Activated T-helper 1 cell treated with Interleukin-2 at 50 U/mL for 16 hours (primary cell): Measurements from ENCODE around the gene TBC1D9B.

ENCODE experiments used
- DNase-seq: peaks from one replicate; pipeline ENCODE4 v3.0.0-alpha.2; 2020; ENCODE audit warnings: low read depth

Gene TBC1D9B

GRCh38 chr5:179907556-179908324, at the start of gene TBC1D9B:
TBC1D9B (minus strand) TSS chr5:179907897; CDS start chr5:179907821, 76 bp downstream.
- DNase-seq: peak; percentile 64

- DNase-seq: no peak
These were observed 47.9 kb upstream of the TBC1D9B start for GRCh38 chr5:179955630-179956029.

- DNase-seq: no peak
These were observed 47.4 kb upstream of the TBC1D9B start for GRCh38 chr5:179955062-179955461.

DNA sequence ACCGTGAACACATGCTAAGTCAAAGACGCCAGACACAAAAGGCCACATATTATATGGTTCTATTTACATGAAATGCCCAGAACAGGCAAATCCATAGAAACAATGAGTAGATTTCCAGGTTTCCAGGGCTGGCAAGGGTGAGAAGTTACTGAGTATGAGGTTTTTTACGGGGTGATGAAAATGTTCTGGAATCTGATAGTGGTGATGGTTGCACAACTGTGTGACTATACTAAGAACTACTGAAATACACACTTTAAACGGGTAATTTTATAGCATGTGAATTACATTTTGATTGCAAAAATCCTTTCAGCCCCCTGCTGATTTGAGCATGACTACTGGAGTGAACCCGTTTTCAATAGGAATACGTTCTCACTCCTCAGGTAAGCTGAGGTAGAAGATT, 46.7 kb upstream of the TBC1D9B start:
- no peak for DNase-seq

DNA sequence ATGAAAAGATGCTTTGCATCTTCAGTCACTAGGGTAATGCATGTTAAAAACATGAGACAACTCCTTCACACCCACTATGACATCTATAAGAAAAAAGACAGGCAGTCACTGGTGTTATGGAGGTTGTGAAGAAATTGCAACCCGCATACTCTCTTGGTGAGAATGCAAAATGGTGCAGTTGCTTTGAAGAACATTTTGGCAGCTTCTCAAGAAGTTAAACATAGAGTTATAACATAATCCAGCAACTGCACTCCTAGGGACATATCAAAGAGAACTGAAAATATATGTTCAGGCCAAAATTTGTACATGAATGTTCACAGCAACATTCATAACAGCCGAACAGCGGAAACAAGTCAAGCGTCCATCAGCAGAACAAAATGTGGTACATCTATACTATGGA, 46.3 kb upstream of the TBC1D9B start:
- DNase-seq: no peak

GRCh38 chr5:179936976-179937681, 29.4 kb upstream of the TBC1D9B start:
- DNase-seq: no peak

GRCh38 chr5:179930788-179931473, 23.2 kb upstream of the TBC1D9B start:
- DNase-seq: no peak

DNA sequence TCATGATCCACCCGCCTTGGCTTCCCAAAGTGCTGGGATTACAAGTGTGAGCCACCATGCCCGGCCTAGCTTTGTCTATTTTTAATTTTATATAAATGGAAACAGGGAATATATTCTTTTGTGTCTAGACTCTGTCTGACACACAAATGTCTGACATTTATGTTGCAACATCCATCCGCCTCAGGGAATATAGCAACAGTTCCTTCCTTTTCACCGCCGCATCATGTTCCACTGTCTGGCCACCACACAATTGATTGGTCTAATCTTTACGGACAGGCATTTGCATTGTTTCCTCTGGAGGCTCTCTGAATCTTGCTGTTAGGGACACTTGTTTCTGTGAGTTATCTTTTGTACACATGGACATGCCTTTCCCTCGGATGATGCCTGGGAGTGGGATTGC, 20.1 kb upstream of the TBC1D9B start:
- no peak for DNase-seq

DNA sequence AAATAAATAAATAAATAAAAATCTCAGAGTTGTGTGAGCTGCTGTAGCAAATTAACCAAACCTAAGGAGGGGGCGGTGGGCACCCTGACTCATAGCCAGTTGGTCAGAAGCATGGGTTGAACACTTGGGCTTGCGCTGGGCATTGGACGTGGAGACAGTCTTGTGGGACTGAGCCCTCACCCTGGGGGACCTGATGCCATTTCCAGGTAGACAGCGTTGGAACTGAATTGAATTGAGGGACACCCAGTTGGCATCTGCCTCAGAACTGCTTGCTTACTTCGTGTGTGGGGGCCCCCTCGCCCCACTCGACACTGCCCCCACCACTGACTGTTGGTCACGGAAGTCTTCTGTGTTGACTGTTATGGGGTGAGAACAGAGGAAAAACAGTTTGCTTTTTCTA, 19.0 kb upstream of the TBC1D9B start:
- DNase-seq: no peak

- no peak for DNase-seq
These were observed 15.7 kb upstream of the TBC1D9B start for GRCh38 chr5:179923436-179923835.

- DNase-seq: no peak
These were observed 12.5 kb upstream of the TBC1D9B start for GRCh38 chr5:179920175-179920574.

- no peak for DNase-seq
These were observed 11.9 kb upstream of the TBC1D9B start for GRCh38 chr5:179919487-179920060.

GRCh38 chr5:179918742-179919486, 11.2 kb upstream of the TBC1D9B start:
- no peak for DNase-seq

DNA sequence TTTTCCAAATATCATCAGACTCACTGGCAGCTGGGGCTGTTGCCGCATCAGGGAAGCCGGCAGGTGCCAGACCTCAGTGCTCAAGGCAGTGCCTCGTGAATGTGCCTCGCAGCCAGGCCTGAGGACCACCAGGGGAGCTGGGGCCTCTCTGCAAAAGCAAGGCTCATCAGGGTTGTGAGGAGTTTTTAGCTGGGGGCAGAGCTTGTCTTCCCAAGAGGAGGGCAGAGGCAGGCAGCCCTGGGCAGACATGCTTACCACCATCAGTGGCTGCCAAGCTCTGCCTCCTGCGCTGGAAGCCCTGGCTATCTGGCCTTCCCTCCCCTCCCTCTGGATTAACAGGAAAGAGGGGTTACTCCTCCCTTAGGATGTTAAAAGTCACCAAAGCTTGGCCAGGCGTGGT, 8.8 kb upstream of the TBC1D9B start:
- DNase-seq: no peak

- DNase-seq: no peak
These were observed 7.8 kb upstream of the TBC1D9B start for GRCh38 chr5:179915406-179915935.

GRCh38 chr5:179914032-179914755, 6.5 kb upstream of the TBC1D9B start:
- no peak for DNase-seq

DNA sequence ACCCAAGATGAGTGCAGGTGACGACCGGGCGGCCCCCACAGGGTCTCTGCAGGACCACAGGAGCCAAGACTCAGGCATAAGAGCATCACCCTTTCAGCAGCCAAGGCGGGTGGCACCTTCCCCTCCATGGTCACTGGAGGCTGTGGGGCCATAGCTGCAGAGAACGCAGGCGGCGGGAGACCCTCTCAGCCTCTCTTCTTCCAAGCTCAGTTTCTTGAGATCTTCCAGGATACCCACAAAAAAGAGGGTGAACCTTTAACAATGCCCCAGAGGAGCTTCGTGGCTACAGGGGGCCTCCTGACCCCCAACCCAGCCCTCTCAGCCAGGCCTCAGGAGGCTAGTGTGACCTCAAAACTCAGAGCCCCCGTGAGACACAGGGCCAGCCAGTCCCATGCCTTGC, 5.8 kb upstream of the TBC1D9B start:
- DNase-seq: no peak

GRCh38 chr5:179912951-179913350, 5.3 kb upstream of the TBC1D9B start:
- DNase-seq: no peak

DNA sequence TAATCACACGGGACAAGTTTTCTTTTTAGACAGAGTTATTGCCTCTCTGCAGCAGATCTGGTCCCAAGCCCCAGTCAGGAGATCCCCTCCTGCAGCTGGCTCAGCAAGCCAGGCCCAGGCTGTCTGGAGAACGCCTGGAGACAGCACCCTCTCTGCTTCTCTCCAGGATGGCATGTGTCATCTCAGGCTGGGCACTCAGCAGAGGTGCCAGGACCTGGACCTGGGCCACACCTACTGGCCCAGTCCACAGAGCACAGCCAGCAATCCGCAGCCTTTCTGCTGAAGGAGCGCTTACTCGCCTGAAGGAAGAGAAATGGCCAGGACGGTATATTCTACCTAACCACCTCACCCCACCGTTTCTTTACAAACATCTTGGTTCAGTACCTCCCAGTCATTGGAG, 4.7 kb upstream of the TBC1D9B start:
- no peak for DNase-seq

- DNase-seq: no peak
These were observed 1.5 kb upstream of the TBC1D9B start for GRCh38 chr5:179909224-179909623.

DNA sequence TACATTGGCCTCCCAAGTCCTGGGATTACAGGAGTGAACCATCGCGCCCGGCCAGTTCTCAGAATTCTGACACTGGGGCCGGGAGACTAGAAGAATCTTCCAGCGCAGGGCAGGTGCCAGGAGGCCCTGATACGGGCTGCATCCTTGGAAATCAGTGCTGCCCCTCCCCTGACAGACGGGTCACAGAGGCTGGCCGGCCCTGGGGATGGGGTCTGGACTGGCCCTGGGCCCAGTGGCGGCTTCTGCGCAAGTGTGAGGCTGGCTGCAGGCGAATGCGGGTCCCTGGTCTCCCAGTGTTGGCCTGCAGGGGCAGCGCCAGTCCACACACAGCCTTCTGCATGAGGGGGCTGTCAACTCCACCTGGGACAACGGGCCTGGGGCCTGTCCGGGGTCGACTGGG, 831 bp upstream of the TBC1D9B start:
- DNase-seq: no peak
